HEK293 (cell line): ENCODE data around the gene AKAP14.

ENCODE experiments used
- CTCF ChIA-PET: fragments of 350-600 bp; formaldehyde crosslinking; extraction: SDS; loops from one replicate; lab custom pipeline; 2021; ENCODE audit warnings: antibody characterized with exemption; lab: Yijun Ruan, JAX
- POLR2A ChIA-PET: fragments of 300-600 bp; formaldehyde crosslinking; extraction: SDS; loops from one replicate; lab custom pipeline; 2020; ENCODE audit warnings: antibody characterized with exemption, inconsistent platforms; lab: Yijun Ruan, JAX
- H3K27ac ChIP-seq: fragments of 200-500 bp; sonication (Bioruptor generic); 2 replicates; pipeline ENCODE4 v1.5.1; 2014; ENCODE audit warnings: low read depth, low read length, control low read depth, inconsistent platforms; ENCODE audit errors: extremely low read depth
- H3K36me3 ChIP-seq, 2 experiments: fragments of 200-500 bp in 1 of 2; sonication (Bioruptor generic) in 1 of 2; 1 replicate in 1 of 2; 2 replicates in 1 of 2; pipeline ENCODE4 v1.5.1; 2014 to 2017; ENCODE audit warnings: inconsistent platforms in 2 of 2, low read length in 2 of 2; ENCODE audit not compliant: control insufficient read depth in 2 of 2, insufficient read depth in 1 of 2
- H3K4me1 ChIP-seq: fragments of 200-500 bp; sonication (Bioruptor generic); 2 replicates; pipeline ENCODE4 v1.5.1; 2014; ENCODE audit warnings: mild to moderate bottlenecking, low read length, inconsistent platforms; ENCODE audit not compliant: control insufficient read depth, insufficient read depth
- H3K4me3 ChIP-seq: 2 replicates; pipeline ENCODE4 v1.5.1; 2011; ENCODE audit warnings: low read depth, mild to moderate bottlenecking, control low read depth, low read length, moderate library complexity
- H3K9me3 ChIP-seq: fragments of 200-500 bp; sonication (Bioruptor generic); 2 replicates; pipeline ENCODE4 v1.5.1; 2014; ENCODE audit warnings: low read depth, low read length, inconsistent platforms; ENCODE audit not compliant: control insufficient read depth, insufficient read depth
- EGR2 ChIP-seq: fragments of 450-650 bp; formaldehyde crosslinking; IDR thresholded peaks from 2 replicates; pipeline ENCODE4 v1.5.1; 2016; ENCODE audit warnings: low read depth, missing biosample characterization, missing genetic modification characterization
- KLF10 ChIP-seq: fragments of 450-650 bp; IDR thresholded peaks from 2 replicates; pipeline ENCODE4 v1.5.1; 2018; ENCODE audit warnings: missing biosample characterization, mild to moderate bottlenecking, missing genetic modification characterization
- KLF17 ChIP-seq: fragments of 450-650 bp; formaldehyde crosslinking; IDR thresholded peaks from 2 replicates; pipeline ENCODE4 v1.5.1; 2016; ENCODE audit warnings: missing biosample characterization, missing genetic modification characterization
- MZF1 ChIP-seq: fragments of 450-650 bp; formaldehyde crosslinking; IDR thresholded peaks from 2 replicates; pipeline ENCODE4 v1.5.1; 2017; ENCODE audit warnings: missing biosample characterization, missing genetic modification characterization, borderline replicate concordance
- OSR2 ChIP-seq: fragments of 450-650 bp; formaldehyde crosslinking; IDR thresholded peaks from 2 replicates; pipeline ENCODE4 v1.5.1; 2016; ENCODE audit warnings: missing biosample characterization, missing genetic modification characterization
- SCRT2 ChIP-seq: fragments of 450-650 bp; formaldehyde crosslinking; IDR thresholded peaks from 2 replicates; pipeline ENCODE4 v1.5.1; 2016; ENCODE audit warnings: missing biosample characterization, missing genetic modification characterization
- SP2 ChIP-seq: fragments of 450-650 bp; formaldehyde crosslinking; IDR thresholded peaks from 2 replicates; pipeline ENCODE4 v1.5.1; 2016; ENCODE audit warnings: missing biosample characterization, missing genetic modification characterization
- SP3 ChIP-seq: fragments of 450-650 bp; formaldehyde crosslinking; IDR thresholded peaks from 2 replicates; pipeline ENCODE4 v1.5.1; 2016; ENCODE audit warnings: missing biosample characterization, missing genetic modification characterization
- YY1 ChIP-seq: fragments of 450-650 bp; formaldehyde crosslinking; IDR thresholded peaks from 2 replicates; pipeline ENCODE4 v1.5.1; 2018; ENCODE audit warnings: missing biosample characterization, missing genetic modification characterization
- ZBTB10 ChIP-seq: fragments of 450-650 bp; formaldehyde crosslinking; IDR thresholded peaks from 2 replicates; pipeline ENCODE4 v1.5.1; 2016; ENCODE audit warnings: missing biosample characterization, missing genetic modification characterization
- ZBTB17 ChIP-seq: fragments of 450-650 bp; formaldehyde crosslinking; IDR thresholded peaks from 2 replicates; pipeline ENCODE4 v1.5.1; 2016; ENCODE audit warnings: missing biosample characterization, missing genetic modification characterization
- ZBTB49 ChIP-seq: fragments of 450-650 bp; formaldehyde crosslinking; IDR thresholded peaks from 2 replicates; pipeline ENCODE4 v1.5.1; 2016; ENCODE audit warnings: missing biosample characterization, missing genetic modification characterization, low read depth
- ZBTB8A ChIP-seq: fragments of 450-650 bp; formaldehyde crosslinking; IDR thresholded peaks from 2 replicates; pipeline ENCODE4 v1.5.1; 2016; ENCODE audit warnings: missing biosample characterization, missing genetic modification characterization
- ZFP3 ChIP-seq: fragments of 450-650 bp; formaldehyde crosslinking; IDR thresholded peaks from 2 replicates; pipeline ENCODE4 v1.5.1; 2016; ENCODE audit warnings: low read depth, missing biosample characterization, missing genetic modification characterization
- ZNF146 ChIP-seq: fragments of 450-650 bp; formaldehyde crosslinking; IDR thresholded peaks from 2 replicates; pipeline ENCODE4 v1.5.1; 2016; ENCODE audit warnings: missing biosample characterization, missing genetic modification characterization
- ZNF335 ChIP-seq: fragments of 450-650 bp; formaldehyde crosslinking; conservative IDR thresholded peaks from 2 replicates; pipeline ENCODE4 v1.5.1; 2016; ENCODE audit warnings: missing biosample characterization, missing genetic modification characterization
- ZNF350 ChIP-seq: fragments of 450-650 bp; formaldehyde crosslinking; IDR thresholded peaks from 2 replicates; pipeline ENCODE4 v1.5.0; 2017; ENCODE audit warnings: missing biosample characterization, mild to moderate bottlenecking, missing genetic modification characterization
- ZNF600 ChIP-seq: fragments of 450-650 bp; formaldehyde crosslinking; IDR thresholded peaks from 2 replicates; pipeline ENCODE4 v1.5.1; 2016; ENCODE audit warnings: missing biosample characterization, missing genetic modification characterization
- ZNF610 ChIP-seq: fragments of 450-650 bp; formaldehyde crosslinking; IDR thresholded peaks from 2 replicates; pipeline ENCODE4 v1.5.1; 2016; ENCODE audit warnings: missing biosample characterization, missing genetic modification characterization, borderline replicate concordance
- ZNF670 ChIP-seq: fragments of 450-650 bp; formaldehyde crosslinking; IDR thresholded peaks from 2 replicates; pipeline ENCODE4 v1.5.1; 2016; ENCODE audit warnings: missing biosample characterization, missing genetic modification characterization, low read depth
- ZNF792 ChIP-seq: fragments of 450-650 bp; formaldehyde crosslinking; IDR thresholded peaks from 2 replicates; pipeline ENCODE4 v1.5.1; 2016; ENCODE audit warnings: missing biosample characterization, missing genetic modification characterization

Gene AKAP14

GRCh38 chrX:119880552-119881437 lies 14.9 kb upstream of the AKAP14 start (continued):
- TF ChIP-seq SCRT2, result peak; percentile 98
- peak; percentile 35; the same call in 1 of the 2 replicates for TF ChIP-seq ZNF600 (tag by site-specific recombination)

- CTCF ChIA-PET, result interaction anchor here (0.5 kb wide), 1 partner anchor 132 kb away, joined by 3 read pairs; no protein-coding TSS in a partner anchor
- Histone ChIP-seq H3K4me3 (no peak overlapping the region), H3K9me3 (no peaks in the 10 kb centered on the region), H3K4me1 (no peaks in the 10 kb centered on the region), H3K27ac (no peak overlapping the region), H3K36me3 (no peaks in the 10 kb centered on the region)
- peak; percentile 68 for TF ChIP-seq SP2 (tag by site-specific recombination)
- TF ChIP-seq ZNF350 (tag by site-specific recombination), result no peak
- TF ChIP-seq MZF1 (tag by site-specific recombination), result peak; percentile 57; the same call in 1 of the 2 replicates
- 0 out of 2 replicates have a peak, but pooled peaks have one; percentile 18 for TF ChIP-seq SP3
- POLR2A ChIA-PET, result no interaction called here
Measured at GRCh38 chrX:119885554-119886428, 9.9 kb upstream of the AKAP14 start.

- POLR2A ChIA-PET, result interaction anchor here (0.6 to 1.7 kb wide), 7 partner anchors 10 to 96 kb away, joined by 3 to 15 read pairs (median 4); partner anchors contain the start of genes NDUFA1, RNF113A, RPL39 and UPF3B
- CTCF ChIA-PET, result interaction anchor here (0.6 to 2.4 kb wide), 17 partner anchors 8 to 426 kb away, joined by 3 to 11 read pairs (median 4); partner anchors contain the start of genes AKAP14, RPL39 and SOWAHD
- H3K27ac ChIP-seq, result no peak overlapping the region; the same call in 1 of the 2 replicates
- no peaks in the 10 kb centered on the region for H3K9me3 ChIP-seq
- no peaks in the 10 kb centered on the region for H3K36me3 ChIP-seq
- H3K4me3 ChIP-seq, result peak overlapping the region; percentile 30
- no peaks in the 10 kb centered on the region for H3K4me1 ChIP-seq
- TF ChIP-seq ZFP3 (tag by site-specific recombination) (no peak), ZNF146 (peak; percentile 22; the same call in 1 of the 2 replicates), ZNF335 (peak; percentile 84), ZBTB10 (tag by site-specific recombination) (peak; percentile 25; the same call in 1 of the 2 replicates), ZBTB49 (no peak), ZNF610 (tag by site-specific recombination) (peak; percentile 26; the same call in 1 of the 2 replicates), ZNF670 (tag by site-specific recombination) (no peak), ZBTB17 (peak; percentile 94), ZNF792 (tag by site-specific recombination) (no peak), KLF17 (peak; percentile 35; the same call in 1 of the 2 replicates), SP3 (peak; percentile 63), KLF10 (tag by site-specific recombination) (no peak), YY1 (tag by site-specific recombination) (0 out of 2 replicates have a peak, but pooled peaks have one; percentile 53), EGR2 (tag by site-specific recombination) (peak; percentile 66; the same call in 1 of the 2 replicates), ZBTB8A (tag by site-specific recombination) (no peak; the same call in 1 of the 2 replicates), OSR2 (tag by site-specific recombination) (peak; percentile 76)
Measured at GRCh38 chrX:119887721-119888425, 7.8 kb upstream of the AKAP14 start.
